ENCODE results near the gene C16orf96.

DNA sequence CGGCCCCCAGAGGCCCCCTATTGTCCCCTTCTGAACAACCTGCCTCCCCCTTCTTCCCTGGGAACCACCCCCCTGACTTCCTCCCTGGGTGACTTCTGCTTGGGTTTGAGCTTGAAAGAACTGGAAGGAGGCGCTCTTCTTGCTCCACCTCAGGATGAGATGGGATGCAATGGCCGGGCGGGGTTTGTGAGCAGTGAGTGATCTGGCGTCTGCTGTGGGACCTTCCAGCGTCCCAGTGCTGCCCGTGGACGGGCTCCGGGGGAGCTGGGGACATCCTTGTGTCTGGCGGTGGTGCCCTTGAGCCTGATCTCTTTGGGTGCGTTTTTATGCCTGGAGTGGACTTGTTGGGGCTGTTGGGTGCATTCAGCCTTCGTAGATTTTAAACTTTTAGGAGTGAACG, 80.1 kb downstream of the C16orf96 start:
- TF ChIP-seq, protein P1, sequence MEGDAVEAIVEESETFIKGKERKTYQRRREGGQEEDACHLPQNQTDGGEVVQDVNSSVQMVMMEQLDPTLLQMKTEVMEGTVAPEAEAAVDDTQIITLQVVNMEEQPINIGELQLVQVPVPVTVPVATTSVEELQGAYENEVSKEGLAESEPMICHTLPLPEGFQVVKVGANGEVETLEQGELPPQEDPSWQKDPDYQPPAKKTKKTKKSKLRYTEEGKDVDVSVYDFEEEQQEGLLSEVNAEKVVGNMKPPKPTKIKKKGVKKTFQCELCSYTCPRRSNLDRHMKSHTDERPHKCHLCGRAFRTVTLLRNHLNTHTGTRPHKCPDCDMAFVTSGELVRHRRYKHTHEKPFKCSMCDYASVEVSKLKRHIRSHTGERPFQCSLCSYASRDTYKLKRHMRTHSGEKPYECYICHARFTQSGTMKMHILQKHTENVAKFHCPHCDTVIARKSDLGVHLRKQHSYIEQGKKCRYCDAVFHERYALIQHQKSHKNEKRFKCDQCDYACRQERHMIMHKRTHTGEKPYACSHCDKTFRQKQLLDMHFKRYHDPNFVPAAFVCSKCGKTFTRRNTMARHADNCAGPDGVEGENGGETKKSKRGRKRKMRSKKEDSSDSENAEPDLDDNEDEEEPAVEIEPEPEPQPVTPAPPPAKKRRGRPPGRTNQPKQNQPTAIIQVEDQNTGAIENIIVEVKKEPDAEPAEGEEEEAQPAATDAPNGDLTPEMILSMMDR (IDR thresholded peaks at IDR 0.05) = no peak
- TF ChIP-seq POLR2A (IDR thresholded peaks at IDR 0.05) = no peak
